CD4-positive, alpha-beta T cell treated with Interleukin-6 for 4 hours (primary cell): Measurements from ENCODE around the gene FGD3.
A peak's percentile ranks its signal among the peaks of the same experiment; 100 is the strongest.

Experiments
- DNase-seq: peaks from one replicate; pipeline ENCODE4 v3.0.0-alpha.2; 2020; ENCODE audit warnings: mixed read lengths

The FGD3 gene

GRCh38 chr9:92954886-92955285, 7.6 kb downstream of the FGD3 start:
- DNase-seq = no peak

GRCh38 chr9:92960561-92961290, 13.4 kb downstream of the FGD3 start:
- DNase-seq = no peak

GRCh38 chr9:92961627-92962302, 14.4 kb downstream of the FGD3 start:
- DNase-seq = peak; percentile 69

- no peak for DNase-seq
Observed at GRCh38 chr9:92962303-92962649, 15.0 kb downstream of the FGD3 start.

- DNase-seq = no peak
Observed at GRCh38 chr9:92962846-92963245, 15.5 kb downstream of the FGD3 start.

GRCh38 chr9:92963831-92964606, 16.7 kb downstream of the FGD3 start:
- DNase-seq = peak; percentile 85

GRCh38 chr9:92964607-92965060, 17.3 kb downstream of the FGD3 start:
- no peak for DNase-seq

- peak; percentile 74 for DNase-seq
Observed at GRCh38 chr9:92965061-92965758, 17.9 kb downstream of the FGD3 start.

- DNase-seq = peak; percentile 51
Observed at GRCh38 chr9:92965759-92966517, 18.6 kb downstream of the FGD3 start.

GRCh38 chr9:92966518-92966800, 19.1 kb downstream of the FGD3 start:
- peak; percentile 45 for DNase-seq

- peak; percentile 61 for DNase-seq
Observed at GRCh38 chr9:92968081-92968480, 20.8 kb downstream of the FGD3 start.

- DNase-seq = no peak
Observed at GRCh38 chr9:92969516-92970466, 22.5 kb downstream of the FGD3 start.

- DNase-seq = peak; percentile 36
Observed at GRCh38 chr9:92970467-92970923, 23.2 kb downstream of the FGD3 start.

GRCh38 chr9:92971121-92971520, 23.8 kb downstream of the FGD3 start:
- DNase-seq = no peak

- DNase-seq = no peak
Observed at GRCh38 chr9:92971776-92972175, 24.5 kb downstream of the FGD3 start.

GRCh38 chr9:92973700-92974099, 26.4 kb downstream of the FGD3 start:
- no peak for DNase-seq

- no peak for DNase-seq
Observed at GRCh38 chr9:92974161-92974661, 26.9 kb downstream of the FGD3 start.

GRCh38 chr9:92974761-92975755, 27.7 kb downstream of the FGD3 start:
- DNase-seq = no peak

GRCh38 chr9:92976431-92976830, 29.1 kb downstream of the FGD3 start:
- DNase-seq = no peak

GRCh38 chr9:92977279-92977678, 30.0 kb downstream of the FGD3 start:
- DNase-seq = no peak
